CD4-positive, alpha-beta T cell treated with Interleukin-4 for 4 hours (primary cell): ENCODE results near the gene RELL1.
A peak's percentile ranks its signal among the peaks of the same experiment; 100 is the strongest.

Experiments used
- DNase-seq: peaks from one replicate; pipeline ENCODE4 v3.0.0-alpha.2; 2020

RELL1 gene

DNA sequence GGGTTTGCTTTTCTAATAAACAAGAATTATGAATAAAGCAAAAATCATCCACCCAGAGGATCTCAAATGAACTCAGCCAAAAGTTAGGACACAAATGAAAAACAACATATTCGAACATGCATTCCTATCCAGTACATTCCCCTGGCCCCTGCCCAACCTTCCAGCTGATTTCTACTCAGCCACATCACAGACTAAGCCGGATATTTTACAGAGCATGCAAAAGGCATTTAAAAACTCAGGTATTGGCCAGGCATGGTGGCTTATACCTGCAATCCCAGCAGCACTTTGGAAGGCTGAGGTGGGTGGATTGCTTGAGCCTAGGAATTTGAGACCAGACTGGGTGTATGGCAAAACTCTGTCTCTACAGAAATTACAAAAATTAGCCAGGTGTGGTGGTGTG, 54.6 kb downstream of the RELL1 start:
- DNase-seq = no peak

DNA sequence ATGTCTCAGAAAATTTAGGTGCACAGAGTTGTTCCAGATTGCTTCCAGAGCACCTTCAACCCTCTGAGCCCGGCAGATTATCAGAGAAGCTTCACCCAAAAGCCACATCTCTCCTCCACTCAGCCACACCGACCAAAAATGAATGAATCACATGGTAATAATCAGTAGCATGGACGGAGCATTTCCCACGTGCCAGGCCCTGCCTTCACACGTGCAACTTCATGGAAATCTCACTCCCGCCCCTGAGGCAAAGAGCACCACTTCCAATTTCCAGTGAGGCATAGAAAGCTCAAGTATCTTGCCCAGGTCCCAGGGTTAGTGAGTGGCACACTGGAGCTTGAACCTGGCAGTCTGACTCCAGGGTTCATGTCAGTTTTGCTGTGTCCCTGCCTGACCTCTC, 56.5 kb downstream of the RELL1 start:
- no peak for DNase-seq

GRCh38 chr4:37628977-37629609, 57.1 kb downstream of the RELL1 start:
- no peak for DNase-seq

DNA sequence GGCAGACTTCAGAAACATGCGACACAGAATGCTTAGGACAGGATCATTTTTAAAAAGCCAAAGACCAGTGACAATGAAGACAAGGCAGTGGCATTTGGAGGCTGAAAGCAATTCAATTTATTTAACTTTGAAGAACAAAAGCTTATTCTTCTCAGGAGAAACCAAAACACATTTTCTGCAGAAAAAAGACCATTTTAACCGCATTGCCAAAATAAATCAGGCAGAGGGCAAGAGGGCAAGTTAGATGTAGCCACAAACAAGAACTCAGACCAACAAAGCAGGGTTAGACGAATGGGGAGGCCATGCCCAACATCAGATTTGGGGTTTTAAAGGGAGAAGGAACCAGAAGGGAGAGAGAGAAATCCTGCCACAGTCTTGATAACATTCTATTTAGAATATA, 58.9 kb downstream of the RELL1 start:
- no peak for DNase-seq

GRCh38 chr4:37625499-37625898, 60.7 kb downstream of the RELL1 start:
- DNase-seq = no peak

DNA sequence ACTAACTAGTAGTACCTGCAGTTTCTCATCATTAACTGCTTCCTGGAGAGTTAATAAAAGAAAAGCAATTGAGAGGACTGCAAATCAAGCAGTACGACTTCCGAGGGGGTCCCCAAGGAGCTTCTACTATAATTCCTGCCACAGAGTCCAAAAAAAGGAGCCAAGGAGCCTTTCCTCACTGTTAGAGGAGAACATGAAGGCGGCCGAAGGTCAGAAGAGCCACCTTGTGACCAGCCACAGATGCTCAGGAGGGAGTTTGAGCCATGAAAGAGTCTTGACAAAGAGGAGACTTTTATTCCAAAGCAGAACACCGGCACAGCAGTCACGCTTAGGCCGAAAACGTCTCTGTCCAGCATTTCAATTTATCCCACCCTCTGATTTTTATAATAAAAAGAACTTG, 62.2 kb downstream of the RELL1 start:
- DNase-seq = no peak

- DNase-seq = no peak
Observed at GRCh38 chr4:37623125-37623524, 63.1 kb downstream of the RELL1 start.

DNA sequence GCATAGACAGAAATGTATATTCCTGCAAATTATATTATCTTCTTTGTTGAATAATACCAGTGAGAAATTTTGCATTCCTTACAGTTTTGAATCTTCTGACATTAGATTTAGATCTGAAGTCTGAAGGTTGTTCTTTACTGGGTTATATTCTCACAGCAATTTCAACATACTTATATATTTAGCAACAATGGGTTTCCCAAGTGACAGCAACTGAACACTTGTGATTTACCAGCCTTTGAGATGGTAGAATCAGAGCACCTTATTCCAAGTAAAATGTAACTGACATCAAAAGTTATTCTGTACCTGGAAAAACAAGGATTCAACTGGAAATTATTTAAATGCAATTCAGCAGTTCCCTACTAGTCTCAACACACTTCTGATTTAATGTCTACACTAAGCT, 66.0 kb downstream of the RELL1 start:
- DNase-seq = no peak

DNA sequence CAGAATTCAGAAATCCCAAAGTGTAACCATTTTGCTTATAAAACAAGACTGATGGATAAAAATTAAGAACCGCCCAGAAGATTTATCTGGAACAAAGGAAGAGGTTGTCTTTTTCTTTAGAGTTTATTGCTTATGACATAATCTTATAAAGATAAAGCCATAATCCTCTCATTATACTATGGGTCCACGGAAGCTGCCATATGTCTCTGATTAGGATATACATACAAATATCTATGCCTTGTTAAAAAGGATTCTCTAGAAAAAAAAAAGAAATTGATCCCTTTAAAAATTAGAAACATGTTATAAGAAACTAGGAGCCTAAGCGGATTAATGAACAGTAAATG, 70.5 kb downstream of the RELL1 start:
- DNase-seq = no peak

GRCh38 chr4:37615059-37615719, 71.0 kb downstream of the RELL1 start:
- no peak for DNase-seq

- no peak for DNase-seq
Observed at GRCh38 chr4:37612811-37613210, 73.4 kb downstream of the RELL1 start.

DNA sequence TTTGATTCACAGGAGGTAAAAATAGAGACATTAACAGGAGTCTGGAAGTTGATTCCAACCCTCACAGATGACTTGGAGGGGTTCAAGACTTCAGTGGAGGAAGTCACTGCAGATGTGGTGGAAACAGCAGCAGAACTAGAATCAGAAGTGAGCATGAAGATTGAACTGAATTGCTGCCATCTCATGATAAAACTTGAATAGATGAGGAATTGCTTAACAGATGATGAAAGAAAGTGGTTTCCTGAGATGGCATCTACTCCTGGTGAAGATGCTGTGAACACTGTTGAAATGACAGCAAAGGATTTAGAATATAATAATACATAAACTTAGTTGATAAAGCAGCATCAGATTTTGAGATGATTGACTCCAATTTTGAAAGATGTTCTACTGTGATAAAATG, 76.5 kb downstream of the RELL1 start:
- no peak for DNase-seq

DNA sequence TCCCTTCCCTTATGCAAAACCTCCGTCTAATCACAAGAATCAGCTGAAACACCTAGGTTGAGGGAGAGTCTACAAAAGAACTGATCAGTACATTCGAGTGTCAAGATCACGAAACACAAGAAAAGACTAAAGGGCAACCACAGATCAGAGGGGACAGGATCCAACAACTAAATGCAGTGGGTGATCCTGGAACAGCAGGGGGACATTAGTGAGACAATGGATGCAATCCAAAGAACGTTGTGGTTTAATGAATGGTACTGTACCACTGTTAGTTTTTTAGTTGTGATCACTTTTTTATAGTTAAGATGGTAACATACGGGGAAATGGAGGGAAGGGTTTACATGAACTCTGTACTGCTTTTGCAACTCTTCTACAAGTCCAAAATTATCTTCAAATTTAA, 79.2 kb downstream of the RELL1 start:
- DNase-seq = no peak

GRCh38 chr4:37605843-37606565, 80.2 kb downstream of the RELL1 start:
- DNase-seq = no peak

GRCh38 chr4:37604461-37604860, 81.7 kb downstream of the RELL1 start:
- DNase-seq = no peak

DNA sequence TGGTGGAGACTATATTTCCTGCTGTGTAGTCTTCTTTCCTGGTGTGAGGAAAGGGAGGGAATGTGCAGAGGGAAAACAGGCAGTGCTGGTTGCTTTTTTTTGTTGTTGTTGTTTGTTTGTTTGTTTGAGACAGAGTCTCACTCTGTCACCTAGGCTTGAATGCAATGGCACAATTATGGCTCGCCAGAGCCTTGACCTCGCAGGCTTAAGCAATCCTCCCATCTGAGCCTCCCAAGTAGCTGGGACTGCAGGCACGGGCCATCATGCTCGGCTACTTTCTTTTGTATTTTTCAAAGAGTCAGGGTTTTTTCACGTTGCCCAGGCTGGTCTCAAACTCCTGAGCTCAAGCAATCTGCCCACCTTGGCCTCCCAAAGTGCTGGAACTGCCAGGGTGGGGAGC, 82.5 kb downstream of the RELL1 start:
- no peak for DNase-seq

DNA sequence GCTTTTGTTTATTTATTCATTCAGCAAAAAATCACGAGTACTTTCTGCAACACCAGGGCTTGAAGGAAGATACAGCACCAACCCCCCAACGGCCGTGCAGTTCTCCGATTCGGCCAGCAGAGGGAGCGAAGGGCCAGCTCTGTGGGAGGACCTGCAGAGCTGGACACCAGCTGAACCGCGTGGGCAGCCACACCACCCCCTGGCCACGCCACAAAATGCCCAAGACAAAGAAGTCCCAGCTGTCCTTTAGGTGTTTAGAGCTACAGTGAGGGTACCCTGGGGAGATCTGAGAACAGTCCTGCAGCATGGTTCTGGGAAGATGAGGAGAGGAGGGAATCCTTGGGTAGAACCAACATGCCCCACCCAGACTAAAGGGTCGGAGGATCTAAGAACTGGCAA, 83.1 kb downstream of the RELL1 start:
- DNase-seq = peak; percentile 66

GRCh38 chr4:37602454-37603069, 83.6 kb downstream of the RELL1 start:
- no peak for DNase-seq

- DNase-seq = no peak
Observed at GRCh38 chr4:37601531-37601930, 84.6 kb downstream of the RELL1 start.

GRCh38 chr4:37599092-37599790, 86.9 kb downstream of the RELL1 start:
- no peak for DNase-seq

DNA sequence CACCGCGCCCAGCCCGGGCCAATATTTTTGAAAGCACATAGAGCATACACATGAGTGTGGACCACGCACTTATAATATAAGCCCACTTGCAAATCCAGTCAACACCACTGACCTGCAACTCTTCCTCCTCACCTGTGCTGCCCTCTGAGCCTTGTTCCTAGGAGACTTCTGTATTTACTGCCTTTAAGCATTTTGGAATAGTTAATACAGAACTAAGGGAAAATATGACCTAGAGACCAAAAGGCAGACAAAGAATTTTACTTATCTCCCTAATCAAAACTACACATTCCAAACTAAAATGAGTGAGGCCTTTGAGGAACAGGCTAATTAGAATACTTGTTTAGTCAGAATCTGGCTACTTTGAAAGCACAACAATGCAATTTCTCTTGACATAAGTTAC, 89.1 kb downstream of the RELL1 start:
- DNase-seq = no peak

DNA sequence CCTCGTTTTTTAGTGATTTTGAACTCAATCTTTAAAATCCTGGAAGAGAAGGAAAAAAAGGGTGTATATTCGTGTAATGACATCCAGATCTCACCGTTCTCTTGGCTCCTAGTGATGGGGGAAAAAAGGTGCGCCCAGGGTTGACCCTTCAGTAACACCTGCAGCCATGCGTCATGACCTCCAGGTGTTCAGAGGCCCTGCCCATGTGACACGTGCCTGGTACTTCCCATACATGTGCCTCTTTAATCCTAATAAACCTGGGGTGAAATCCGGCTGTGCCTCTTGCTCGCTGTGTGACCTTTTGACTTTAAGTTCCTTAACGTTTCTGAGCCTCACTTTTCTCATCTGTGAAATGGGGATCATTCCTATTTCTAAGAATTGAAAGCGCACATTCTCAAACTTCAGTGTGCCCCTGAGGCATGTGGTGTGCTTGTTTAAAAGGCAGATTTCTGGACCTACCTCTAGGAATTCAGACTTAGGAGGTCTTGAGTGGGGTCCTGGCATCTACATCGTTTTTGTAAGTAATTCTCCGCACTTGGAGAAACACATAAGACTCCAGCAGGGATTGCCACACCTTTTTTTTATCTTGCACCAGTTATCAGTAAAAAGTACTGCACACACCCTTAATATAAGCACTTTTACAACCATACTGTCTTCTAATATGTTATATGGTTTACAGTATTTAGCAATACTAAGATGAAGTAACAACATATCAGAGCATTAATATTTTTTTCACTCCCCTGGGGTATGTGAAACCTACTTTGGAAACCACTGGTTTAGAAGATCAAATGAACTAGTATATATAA, 90.1 kb downstream of the RELL1 start:
- no peak for DNase-seq

- no peak for DNase-seq
Observed at GRCh38 chr4:37594099-37594498, 92.1 kb downstream of the RELL1 start.
